ENCODE data around the gene GPX3.

Gene GPX3

GRCh38 chr5:151016700-151017099, 3.7 kb upstream of the GPX3 start:
- Histone ChIP-seq H3K4me1 (ENCODE audit: control insufficient read depth, low read depth, low read length) (peaks cover 5% of the 10 kb centered on the region), H3K27ac (ENCODE audit: low read length) (no peak overlapping the region)

GRCh38 chr5:151017897-151018296, 2.5 kb upstream of the GPX3 start:
- Histone ChIP-seq H3K4me3 (ENCODE audit: low read length) (no peak overlapping the region), H3K9me3 (ENCODE audit: control insufficient read depth, low read depth, low read length) (no peaks in the 10 kb centered on the region), H3K36me3 (ENCODE audit: control insufficient read depth, low read depth, low read length) (no peaks in the 10 kb centered on the region), H3K4me1 (ENCODE audit: control insufficient read depth, low read depth, low read length) (peaks cover 5% of the 10 kb centered on the region), H3K27ac (ENCODE audit: low read length) (no peak overlapping the region), H3K9ac (ENCODE audit: low read length) (no peak overlapping the region), H3K27me3 (ENCODE audit: control insufficient read depth, insufficient read depth, low read length) (peaks cover 33% of the 10 kb centered on the region)

More at GRCh38 chr5:151016700-151017099, 3.7 kb upstream of the GPX3 start:
- H3K9me3 ChIP-seq (ENCODE audit: control insufficient read depth, low read depth, low read length), result no peaks in the 10 kb centered on the region
- H3K4me3 ChIP-seq (ENCODE audit: low read length), result no peak overlapping the region
- H3K27me3 ChIP-seq (ENCODE audit: control insufficient read depth, insufficient read depth, low read length), result peaks cover 29% of the 10 kb centered on the region
- no peak overlapping the region for H3K9ac ChIP-seq (ENCODE audit: low read length)
- H3K36me3 ChIP-seq (ENCODE audit: control insufficient read depth, low read depth, low read length), result no peaks in the 10 kb centered on the region

- Histone ChIP-seq H3K4me1 (ENCODE audit: control insufficient read depth, low read depth, low read length) (peaks cover 5% of the 10 kb centered on the region), H3K27me3 (ENCODE audit: control insufficient read depth, insufficient read depth, low read length) (peaks cover 33% of the 10 kb centered on the region), H3K27ac (ENCODE audit: low read length) (no peak overlapping the region), H3K9ac (ENCODE audit: low read length) (no peak overlapping the region), H3K4me3 (ENCODE audit: low read length) (no peak overlapping the region), H3K36me3 (ENCODE audit: control insufficient read depth, low read depth, low read length) (no peaks in the 10 kb centered on the region), H3K9me3 (ENCODE audit: control insufficient read depth, low read depth, low read length) (no peaks in the 10 kb centered on the region)
Measured at GRCh38 chr5:151018846-151019245, 1.5 kb upstream of the GPX3 start.

GRCh38 chr5:151019331-151019730, 1.1 kb upstream of the GPX3 start:
- H3K4me1 ChIP-seq (ENCODE audit: control insufficient read depth, low read depth, low read length), result peaks cover 5% of the 10 kb centered on the region
- H3K9me3 ChIP-seq (ENCODE audit: control insufficient read depth, low read depth, low read length), result no peaks in the 10 kb centered on the region
- peaks cover 33% of the 10 kb centered on the region for H3K27me3 ChIP-seq (ENCODE audit: control insufficient read depth, insufficient read depth, low read length)
- no peaks in the 10 kb centered on the region for H3K36me3 ChIP-seq (ENCODE audit: control insufficient read depth, low read depth, low read length)
- no peak overlapping the region for H3K27ac ChIP-seq (ENCODE audit: low read length)
- H3K9ac ChIP-seq (ENCODE audit: low read length), result no peak overlapping the region
- H3K4me3 ChIP-seq (ENCODE audit: low read length), result no peak overlapping the region

- Histone ChIP-seq H3K4me3 (ENCODE audit: low read length) (no peak overlapping the region), H3K27me3 (ENCODE audit: control insufficient read depth, insufficient read depth, low read length) (peaks cover 33% of the 10 kb centered on the region), H3K9me3 (ENCODE audit: control insufficient read depth, low read depth, low read length) (no peaks in the 10 kb centered on the region), H3K9ac (ENCODE audit: low read length) (no peak overlapping the region), H3K36me3 (ENCODE audit: control insufficient read depth, low read depth, low read length) (no peaks in the 10 kb centered on the region), H3K4me1 (ENCODE audit: control insufficient read depth, low read depth, low read length) (peaks cover 5% of the 10 kb centered on the region), H3K27ac (ENCODE audit: low read length) (no peak overlapping the region)
Measured at GRCh38 chr5:151021746-151022145, 1.4 kb downstream of the GPX3 start.

- H3K9ac ChIP-seq (ENCODE audit: low read length), result no peak overlapping the region
- no peak overlapping the region for H3K27ac ChIP-seq (ENCODE audit: low read length)
- H3K4me3 ChIP-seq (ENCODE audit: low read length), result no peak overlapping the region
- H3K36me3 ChIP-seq (ENCODE audit: control insufficient read depth, low read depth, low read length), result peaks cover 2% of the 10 kb centered on the region
- no peaks in the 10 kb centered on the region for H3K9me3 ChIP-seq (ENCODE audit: control insufficient read depth, low read depth, low read length)
- peaks cover 5% of the 10 kb centered on the region for H3K4me1 ChIP-seq (ENCODE audit: control insufficient read depth, low read depth, low read length)
- peaks cover 33% of the 10 kb centered on the region for H3K27me3 ChIP-seq (ENCODE audit: control insufficient read depth, insufficient read depth, low read length)
Measured at GRCh38 chr5:151022511-151023018, 2.2 kb downstream of the GPX3 start.

- Histone ChIP-seq H3K27me3 (ENCODE audit: control insufficient read depth, insufficient read depth, low read length) (peaks cover 32% of the 10 kb centered on the region), H3K27ac (ENCODE audit: low read length) (no peak overlapping the region), H3K36me3 (ENCODE audit: control insufficient read depth, low read depth, low read length) (peaks cover 5% of the 10 kb centered on the region), H3K9ac (ENCODE audit: low read length) (no peak overlapping the region), H3K9me3 (ENCODE audit: control insufficient read depth, low read depth, low read length) (no peaks in the 10 kb centered on the region), H3K4me1 (ENCODE audit: control insufficient read depth, low read depth, low read length) (peaks cover 5% of the 10 kb centered on the region), H3K4me3 (ENCODE audit: low read length) (no peak overlapping the region)
Measured at GRCh38 chr5:151023047-151023615, 2.7 kb downstream of the GPX3 start.

- H3K36me3 ChIP-seq (ENCODE audit: control insufficient read depth, low read depth, low read length), result peaks cover 7% of the 10 kb centered on the region
- no peak overlapping the region for H3K9ac ChIP-seq (ENCODE audit: low read length)
- peaks cover 5% of the 10 kb centered on the region for H3K4me1 ChIP-seq (ENCODE audit: control insufficient read depth, low read depth, low read length)
- H3K4me3 ChIP-seq (ENCODE audit: low read length), result no peak overlapping the region
- H3K9me3 ChIP-seq (ENCODE audit: control insufficient read depth, low read depth, low read length), result no peaks in the 10 kb centered on the region
- peaks cover 27% of the 10 kb centered on the region for H3K27me3 ChIP-seq (ENCODE audit: control insufficient read depth, insufficient read depth, low read length)
- no peak overlapping the region for H3K27ac ChIP-seq (ENCODE audit: low read length)
Measured at GRCh38 chr5:151023651-151024050, 3.3 kb downstream of the GPX3 start.

GRCh38 chr5:151024440-151025249, 4.3 kb downstream of the GPX3 start:
- Histone ChIP-seq H3K27ac (ENCODE audit: low read length) (no peak overlapping the region), H3K9ac (ENCODE audit: low read length) (no peak overlapping the region), H3K27me3 (ENCODE audit: control insufficient read depth, insufficient read depth, low read length) (peaks cover 17% of the 10 kb centered on the region), H3K36me3 (ENCODE audit: control insufficient read depth, low read depth, low read length) (peaks cover 7% of the 10 kb centered on the region), H3K4me1 (ENCODE audit: control insufficient read depth, low read depth, low read length) (peaks cover 5% of the 10 kb centered on the region), H3K9me3 (ENCODE audit: control insufficient read depth, low read depth, low read length) (no peaks in the 10 kb centered on the region), H3K4me3 (ENCODE audit: low read length) (no peak overlapping the region)

GRCh38 chr5:151025250-151025606, 4.8 kb downstream of the GPX3 start:
- H3K27ac ChIP-seq (ENCODE audit: low read length), result no peak overlapping the region
- peaks cover 5% of the 10 kb centered on the region for H3K4me1 ChIP-seq (ENCODE audit: control insufficient read depth, low read depth, low read length)
- no peak overlapping the region for H3K9ac ChIP-seq (ENCODE audit: low read length)
- H3K27me3 ChIP-seq (ENCODE audit: control insufficient read depth, insufficient read depth, low read length), result peaks cover 13% of the 10 kb centered on the region
- H3K36me3 ChIP-seq (ENCODE audit: control insufficient read depth, low read depth, low read length), result peaks cover 7% of the 10 kb centered on the region
- H3K4me3 ChIP-seq (ENCODE audit: low read length), result no peak overlapping the region
- no peaks in the 10 kb centered on the region for H3K9me3 ChIP-seq (ENCODE audit: control insufficient read depth, low read depth, low read length)

- Histone ChIP-seq H3K27ac (ENCODE audit: low read length) (no peak overlapping the region), H3K27me3 (ENCODE audit: control insufficient read depth, insufficient read depth, low read length) (peaks cover 10% of the 10 kb centered on the region), H3K9ac (ENCODE audit: low read length) (no peak overlapping the region), H3K9me3 (ENCODE audit: control insufficient read depth, low read depth, low read length) (no peaks in the 10 kb centered on the region), H3K36me3 (ENCODE audit: control insufficient read depth, low read depth, low read length) (peaks cover 7% of the 10 kb centered on the region), H3K4me1 (ENCODE audit: control insufficient read depth, low read depth, low read length) (peaks cover 3% of the 10 kb centered on the region), H3K4me3 (ENCODE audit: low read length) (no peak overlapping the region)
Measured at GRCh38 chr5:151026088-151026487, 5.7 kb downstream of the GPX3 start.

- no peak overlapping the region for H3K27ac ChIP-seq (ENCODE audit: low read length)
- H3K4me3 ChIP-seq (ENCODE audit: low read length), result no peak overlapping the region
- peaks cover 7% of the 10 kb centered on the region for H3K36me3 ChIP-seq (ENCODE audit: control insufficient read depth, low read depth, low read length)
- H3K9me3 ChIP-seq (ENCODE audit: control insufficient read depth, low read depth, low read length), result no peaks in the 10 kb centered on the region
- H3K27me3 ChIP-seq (ENCODE audit: control insufficient read depth, insufficient read depth, low read length), result peaks cover 4% of the 10 kb centered on the region
- no peaks in the 10 kb centered on the region for H3K4me1 ChIP-seq (ENCODE audit: control insufficient read depth, low read depth, low read length)
- no peak overlapping the region for H3K9ac ChIP-seq (ENCODE audit: low read length)
Measured at GRCh38 chr5:151026679-151027078, 6.3 kb downstream of the GPX3 start.

All from iPS-18a (cell line).